PC-9 (cell line): ENCODE results near the gene CAMK2N1. TPM values are rescaled to one million over a fixed set of nuclear protein-coding genes. Genes with fewer than 3 reads are reported as not detected.

ENCODE experiments used
- BruUV-seq: library from RNA; stranded (reverse); fragments of 400-500 nt; replicated peaks from 2 replicates; lab custom pipeline; 2021; lab: Mats Ljungman, UMichigan
- CTCF ChIA-PET: fragments of 300-600 bp; sonication (Branson Sonifier 250); formaldehyde crosslinking; loops from one replicate; lab custom pipeline; 2022; ENCODE audit warnings: antibody characterized with exemption; lab: Charles Lee
- POLR2A ChIA-PET: fragments of 300-600 bp; sonication (Branson Sonifier 250); formaldehyde crosslinking; loops from one replicate; lab custom pipeline; 2022; ENCODE audit warnings: antibody characterized with exemption; ENCODE audit not compliant: unreplicated experiment; lab: Charles Lee
- DNase-seq, 2 experiments: peaks; one replicate each; pipeline versions ENCODE4 v3.0.0 to v3.0.0-alpha.2; 2015 to 2022; ENCODE audit warnings: mixed read lengths in 1 of 2
- H2AFZ ChIP-seq: fragments of 200-600 bp; sonication (generic); 2 replicates; pipeline ENCODE4 v1.8.1; 2017; ENCODE audit warnings: antibody characterized with exemption
- H3F3A ChIP-seq: fragments of 200-600 bp; sonication (generic); 2 replicates; pipeline ENCODE4 v1.8.1; 2017; ENCODE audit warnings: antibody characterized with exemption, mild to moderate bottlenecking, low read depth; ENCODE audit not compliant: insufficient read depth
- H3K27ac ChIP-seq: fragments of 200-600 bp; sonication (generic); 2 replicates; pipeline ENCODE4 v1.6.1; 2016; ENCODE audit warnings: mixed run types
- H3K27me3 ChIP-seq: fragments of 200-600 bp; sonication (generic); 2 replicates; pipeline ENCODE4 v1.6.1; 2016; ENCODE audit warnings: low read depth, mixed run types; ENCODE audit not compliant: insufficient read depth
- H3K36me3 ChIP-seq: fragments of 200-600 bp; sonication (generic); 2 replicates; pipeline ENCODE4 v1.6.1; 2016; ENCODE audit warnings: low read depth, mixed run types
- H3K4me1 ChIP-seq: fragments of 200-600 bp; sonication (generic); replicated peaks from 2 replicates; pipeline ENCODE4 v1.6.1; 2016; ENCODE audit warnings: mixed run types; ENCODE audit not compliant: insufficient read depth
- H3K4me2 ChIP-seq: fragments of 200-600 bp; sonication (generic); 2 replicates; pipeline ENCODE4 v1.6.1; 2017; ENCODE audit warnings: mixed run types
- H3K4me3 ChIP-seq: fragments of 200-600 bp; sonication (generic); 2 replicates; pipeline ENCODE4 v1.6.1; 2016; ENCODE audit warnings: mixed run types
- H3K79me2 ChIP-seq: fragments of 200-600 bp; sonication (generic); 2 replicates; pipeline ENCODE4 v1.6.1; 2017; ENCODE audit warnings: low read depth, mixed run types
- H3K9me2 ChIP-seq: fragments of 200-600 bp; sonication (generic); 2 replicates; pipeline ENCODE4 v1.8.1; 2017; ENCODE audit warnings: mild to moderate bottlenecking; ENCODE audit not compliant: insufficient read depth
- H3K9me3 ChIP-seq: fragments of 200-600 bp; sonication (generic); 2 replicates; pipeline ENCODE4 v1.8.1; 2016; ENCODE audit warnings: low read depth; ENCODE audit not compliant: insufficient read depth
- H4K20me1 ChIP-seq: fragments of 200-600 bp; sonication (generic); 2 replicates; pipeline ENCODE4 v1.8.1; 2017; ENCODE audit not compliant: insufficient read depth
- CTCF ChIP-seq: fragments of 200-600 bp; sonication (generic); conservative IDR thresholded peaks from 2 replicates; pipeline ENCODE4 v1.6.1; 2017; ENCODE audit warnings: mixed run types, antibody characterized with exemption, mild to moderate bottlenecking, moderate library complexity
- EZH2 ChIP-seq: fragments of 200-600 bp; sonication (generic); IDR thresholded peaks from 2 replicates; pipeline ENCODE4 v1.8.0; 2017; ENCODE audit warnings: antibody characterized with exemption, low read depth
- intact Hi-C: fragments of 100-400 bp; cut with micrococcal nuclease; formaldehyde crosslinking; loops from one replicate; pipeline ENCODE4 v1.10.0; 2022; ENCODE audit not compliant: unreplicated experiment
- total RNA-seq: library from RNA; stranded (reverse); gene quantifications from 2 replicates; pipeline ENCODE4 v1.2.3, GENCODE V29; 2021

CAMK2N1 gene
- total RNA-seq, 1 experiment from 2014 or later, result 34.9 TPM

DNA sequence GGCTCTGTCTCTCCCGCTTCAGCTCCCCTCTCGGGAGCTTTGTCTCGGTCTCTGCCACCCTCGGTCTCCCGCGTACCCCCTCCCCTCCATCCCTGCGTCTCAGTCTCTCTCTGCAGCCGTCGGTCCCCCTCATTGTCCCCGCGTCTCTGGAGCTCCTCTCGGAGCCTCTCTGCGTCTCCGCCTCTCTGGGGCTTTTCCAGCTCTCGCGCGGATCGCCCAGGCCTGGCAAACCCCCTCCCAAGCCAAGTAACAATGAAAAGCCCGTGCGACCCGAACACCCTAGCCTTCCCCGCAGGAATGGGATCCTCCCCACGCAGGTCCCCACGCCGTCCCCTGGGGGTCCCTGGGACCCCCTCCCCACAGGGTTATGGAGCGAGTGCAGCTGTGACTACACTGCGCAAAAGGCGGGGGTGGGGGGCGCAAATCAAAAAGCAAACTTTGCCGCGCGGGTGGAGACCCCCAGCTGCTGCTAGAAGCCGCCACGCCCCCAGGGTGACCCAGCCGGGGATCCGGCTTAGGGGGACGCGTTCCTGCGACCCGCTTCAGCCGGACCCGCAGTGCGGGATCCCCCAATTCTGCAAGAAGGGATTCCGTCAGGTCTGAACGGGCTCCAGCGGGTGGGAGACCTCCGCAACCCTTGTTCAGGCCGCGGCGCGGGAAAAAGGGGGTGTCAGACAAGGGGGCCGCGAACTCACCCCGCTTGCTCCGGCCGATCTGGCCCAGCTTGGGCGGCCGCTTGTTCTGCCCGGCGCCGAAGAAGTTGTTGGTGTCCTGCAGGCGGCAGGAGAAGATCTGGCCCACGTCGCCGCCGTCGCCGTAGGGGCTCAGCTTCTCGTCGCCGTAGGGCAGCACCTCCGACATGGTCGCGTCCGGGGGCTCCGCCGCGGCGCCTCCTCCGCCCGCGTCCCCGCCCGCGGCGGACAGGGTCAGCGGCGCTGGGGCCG lies 1.2 kb downstream of the CAMK2N1 start:
- peaks cover 38% of the 10 kb centered on the region for H3K4me1 ChIP-seq
- POLR2A ChIA-PET, result interaction anchor here (0.6 kb wide), 2 partner anchors 10 to 133 kb away, joined by 3 to 6 read pairs; no protein-coding TSS in a partner anchor

GRCh38 chr1:20483833-20484518 lies 2.0 kb downstream of the CAMK2N1 start:
- Histone ChIP-seq H3K27ac (peak overlapping the region; percentile 46), H3K9me2 (no peaks in the 10 kb centered on the region), H3K4me3 (peak overlapping the region; percentile 87), H4K20me1 (peaks cover 5% of the 10 kb centered on the region; the same call in 1 of the 2 replicates), H3K4me2 (peak overlapping the region; percentile 92), H3K79me2 (peaks cover 40% of the 10 kb centered on the region), H3K27me3 (no peaks in the 10 kb centered on the region), H3K36me3 (no peaks in the 10 kb centered on the region), H3F3A (peaks cover 26% of the 10 kb centered on the region; the same call in 1 of the 2 replicates), H3K9me3 (no peaks in the 10 kb centered on the region), H2AFZ (no peak overlapping the region), H3K4me1 (peaks cover 39% of the 10 kb centered on the region)
- ChIA-PET CTCF (no interaction called here), POLR2A (interaction anchor here (0.6 kb wide), 3 partner anchors 11 to 132 kb away, joined by 3 to 6 read pairs (median 3); no protein-coding TSS in a partner anchor)
- no peak for TF ChIP-seq CTCF
- no peak for TF ChIP-seq EZH2
- intact Hi-C loops, result loop anchor here (5.0 kb wide), 1 partner anchor 107 kb away; no protein-coding TSS in a partner anchor
- peak in 1 of 2 experiments; percentile 28 for DNase-seq
- no TSS peak for BruUV-seq

More for the DNA sequence above, 1.2 kb downstream of the CAMK2N1 start:
- Histone ChIP-seq H3K9me2 (no peaks in the 10 kb centered on the region), H4K20me1 (peaks cover 5% of the 10 kb centered on the region; the same call in 1 of the 2 replicates), H3F3A (peaks cover 26% of the 10 kb centered on the region; the same call in 1 of the 2 replicates), H2AFZ (no peak overlapping the region), H3K4me3 (peak overlapping the region; percentile 87), H3K27me3 (no peaks in the 10 kb centered on the region), H3K4me2 (peak overlapping the region; percentile 92), H3K9me3 (no peaks in the 10 kb centered on the region), H3K27ac (peak overlapping the region; percentile 46), H3K79me2 (peaks cover 40% of the 10 kb centered on the region), H3K36me3 (no peaks in the 10 kb centered on the region)
- TSS peak; percentile 29 for BruUV-seq
- DNase-seq, result no peak
- CTCF ChIA-PET, result no interaction called here
- intact Hi-C loops, result loop anchor here (5.0 kb wide), 1 partner anchor 107 kb away; no protein-coding TSS in a partner anchor
- TF ChIP-seq EZH2 (no peak), CTCF (no peak)
